ENCODE data around the gene MX2.
"Not testable (repeated sequence)": the region's sequence is repeated elsewhere in the genome, so short reads cannot be mapped to it uniquely, and the experiment has no call there.

Gene MX2

GRCh38 chr21:41419921-41420862 lies 58.4 kb downstream of the MX2 start:
- peak; percentile 40 for DNase-seq

- DNase-seq = not testable (repeated sequence)
Observed at GRCh38 chr21:41420998-41421397, 59.2 kb downstream of the MX2 start.

DNA sequence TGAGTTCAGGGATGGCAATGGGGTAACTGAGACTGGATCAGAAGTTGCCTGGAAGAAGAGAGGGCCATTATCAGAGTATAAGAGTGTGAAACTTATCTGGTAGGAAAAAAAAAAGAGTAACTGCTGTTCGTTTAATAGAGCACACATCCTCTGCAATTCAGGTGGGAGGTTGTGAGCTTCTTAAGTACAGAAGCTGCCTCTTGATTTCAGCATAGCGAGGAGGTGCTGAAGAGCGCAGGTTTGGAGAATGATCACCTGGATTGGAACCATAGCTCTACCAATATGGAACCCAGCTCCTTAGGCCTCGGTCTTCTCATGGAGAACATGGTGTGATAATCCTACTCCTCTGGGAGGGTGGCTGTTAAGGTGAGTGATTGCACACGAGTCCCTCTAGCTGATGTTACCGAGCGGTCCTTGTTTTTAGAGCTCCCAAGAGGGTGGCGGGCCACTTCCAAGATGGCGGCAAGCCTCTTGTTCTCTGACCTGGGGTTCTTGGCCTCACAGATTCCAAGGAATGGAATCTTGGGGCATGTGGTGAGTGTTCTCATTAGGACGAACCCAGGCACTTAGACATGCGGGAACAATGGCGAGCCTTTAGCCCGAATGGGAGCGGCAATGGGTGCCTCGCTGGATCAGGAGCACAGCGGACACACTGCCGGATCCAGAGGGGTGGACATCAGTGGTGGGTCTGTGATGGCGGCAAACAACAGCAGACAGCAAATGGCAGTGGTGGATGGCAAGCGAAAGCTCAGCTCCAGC lies 60.9 kb downstream of the MX2 start:
- no peak for DNase-seq

DNA sequence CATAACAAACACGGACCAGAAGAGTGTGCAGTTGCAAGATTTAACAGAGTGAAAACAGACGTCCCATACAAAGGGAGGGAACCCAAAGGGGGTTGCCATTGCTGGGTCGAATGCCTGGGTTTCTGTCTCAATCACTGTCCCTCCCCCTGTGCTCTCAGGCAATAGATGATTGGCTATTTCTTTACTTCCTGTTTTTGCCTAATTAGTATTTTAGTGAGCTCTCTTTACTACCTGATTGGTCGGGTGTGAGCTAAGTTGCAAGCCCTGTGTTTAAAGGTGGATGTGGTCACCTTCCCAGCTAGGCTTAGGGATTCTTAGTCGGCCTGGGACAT lies 61.4 kb downstream of the MX2 start:
- DNase-seq = not testable (repeated sequence)

DNA sequence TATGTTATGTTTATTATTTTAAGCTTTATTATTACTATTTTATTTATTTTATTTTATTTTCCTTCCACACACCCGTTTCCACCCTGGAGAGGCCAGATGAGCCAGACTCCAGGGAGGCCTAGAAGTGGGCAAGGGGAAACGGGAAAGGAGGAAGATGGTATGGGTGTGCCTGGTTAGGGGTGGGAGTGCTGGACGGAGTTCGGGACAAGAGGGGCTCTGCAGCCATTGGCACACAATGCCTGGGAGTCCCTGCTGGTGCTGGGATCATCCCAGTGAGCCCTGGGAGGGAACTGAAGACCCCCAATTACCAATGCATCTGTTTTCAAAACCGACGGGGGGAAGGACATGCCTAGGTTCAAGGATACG lies 63.7 kb downstream of the MX2 start:
- DNase-seq = no peak

DNA sequence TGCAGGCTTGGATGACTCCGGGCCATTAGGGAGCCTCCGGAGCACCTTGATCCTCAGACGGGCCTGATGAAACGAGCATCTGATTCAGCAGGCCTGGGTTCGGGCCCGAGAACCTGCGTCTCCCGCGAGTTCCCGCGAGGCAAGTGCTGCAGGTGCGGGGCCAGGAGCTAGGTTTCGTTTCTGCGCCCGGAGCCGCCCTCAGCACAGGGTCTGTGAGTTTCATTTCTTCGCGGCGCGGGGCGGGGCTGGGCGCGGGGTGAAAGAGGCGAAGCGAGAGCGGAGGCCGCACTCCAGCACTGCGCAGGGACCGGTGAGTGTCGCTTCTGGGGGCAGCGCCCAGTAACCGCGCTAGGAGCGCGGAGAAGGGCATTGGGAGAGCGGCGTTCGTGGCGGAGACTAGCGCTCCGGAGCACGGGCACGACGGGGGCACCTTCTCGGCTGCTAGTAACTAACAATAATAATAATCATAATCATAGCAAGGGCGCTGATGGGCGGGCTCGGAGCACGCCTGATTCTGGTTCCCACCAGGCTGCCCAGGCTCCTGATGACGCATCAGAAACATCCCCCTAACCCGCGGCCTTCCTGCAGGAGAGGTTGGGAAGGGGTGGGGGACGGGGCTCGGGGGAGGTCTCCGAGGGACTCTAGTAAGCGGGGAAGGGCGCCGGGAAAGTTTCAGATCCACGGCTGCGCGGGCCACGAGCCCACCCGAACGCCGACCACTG lies 64.3 kb downstream of the MX2 start, which contains the start of gene MX1:
Gene MX1, plus strand, starts transcription at position 286 of the 722 bp plus-strand sequence. CDS start 5,832 bp downstream, outside the sequence.
- peak; percentile 82 for DNase-seq

GRCh38 chr21:41426676-41427404 lies 65.0 kb downstream of the MX2 start:
- DNase-seq = no peak

- no peak for DNase-seq
Observed at GRCh38 chr21:41427556-41427955, 65.7 kb downstream of the MX2 start.

- no peak for DNase-seq
Observed at GRCh38 chr21:41428311-41428710, 66.5 kb downstream of the MX2 start.

DNA sequence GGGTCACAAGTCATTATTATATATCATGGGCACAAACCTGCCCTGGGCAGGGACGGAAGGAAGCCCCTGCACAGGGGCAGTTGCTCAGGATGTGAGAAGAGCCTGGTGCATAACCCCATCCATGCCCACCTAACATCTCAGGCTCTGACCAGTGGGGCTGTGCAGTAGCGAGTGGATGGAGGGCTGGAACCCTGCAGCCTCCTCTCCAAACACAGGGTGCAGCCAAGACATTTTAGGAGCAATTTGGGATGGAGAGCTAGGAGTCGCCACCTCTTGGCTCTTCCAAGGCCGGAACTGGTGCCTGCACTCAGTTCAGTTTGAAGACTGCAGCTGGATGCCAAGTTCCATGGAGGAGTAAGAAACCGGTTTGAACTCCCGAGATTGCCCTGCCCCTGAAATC lies 67.0 kb downstream of the MX2 start:
- no peak for DNase-seq

- no peak for DNase-seq
Observed at GRCh38 chr21:41429305-41429704, 67.5 kb downstream of the MX2 start.

DNA sequence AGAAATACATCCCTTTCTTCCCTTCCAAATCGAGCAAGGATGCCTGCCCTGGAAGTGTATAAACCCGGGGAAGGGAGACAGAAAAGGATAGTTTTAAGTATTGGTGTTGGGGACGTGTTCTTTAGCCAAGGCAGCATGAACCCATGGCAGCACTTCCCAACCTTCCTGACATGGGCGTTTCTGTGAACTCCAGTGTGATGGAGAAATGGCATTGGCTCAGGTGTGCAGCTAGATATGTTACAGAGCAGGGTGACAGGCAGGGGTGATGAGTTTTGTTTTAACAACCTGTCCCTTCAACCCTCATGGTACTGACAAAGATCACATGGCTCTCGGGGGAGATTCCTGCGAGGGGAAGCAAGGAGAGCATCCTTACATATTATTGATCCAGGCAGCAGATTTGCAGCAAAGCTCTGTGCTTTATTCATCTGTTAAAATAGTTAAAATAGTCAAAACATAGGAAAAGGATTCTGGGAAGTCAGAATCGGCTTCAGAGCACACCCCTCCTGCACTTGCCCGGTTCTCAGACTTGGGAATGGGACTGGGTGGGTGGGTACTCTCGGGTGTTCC lies 68.2 kb downstream of the MX2 start:
- DNase-seq = no peak

- no peak for DNase-seq
Observed at GRCh38 chr21:41431788-41432548, 70.1 kb downstream of the MX2 start.

DNA sequence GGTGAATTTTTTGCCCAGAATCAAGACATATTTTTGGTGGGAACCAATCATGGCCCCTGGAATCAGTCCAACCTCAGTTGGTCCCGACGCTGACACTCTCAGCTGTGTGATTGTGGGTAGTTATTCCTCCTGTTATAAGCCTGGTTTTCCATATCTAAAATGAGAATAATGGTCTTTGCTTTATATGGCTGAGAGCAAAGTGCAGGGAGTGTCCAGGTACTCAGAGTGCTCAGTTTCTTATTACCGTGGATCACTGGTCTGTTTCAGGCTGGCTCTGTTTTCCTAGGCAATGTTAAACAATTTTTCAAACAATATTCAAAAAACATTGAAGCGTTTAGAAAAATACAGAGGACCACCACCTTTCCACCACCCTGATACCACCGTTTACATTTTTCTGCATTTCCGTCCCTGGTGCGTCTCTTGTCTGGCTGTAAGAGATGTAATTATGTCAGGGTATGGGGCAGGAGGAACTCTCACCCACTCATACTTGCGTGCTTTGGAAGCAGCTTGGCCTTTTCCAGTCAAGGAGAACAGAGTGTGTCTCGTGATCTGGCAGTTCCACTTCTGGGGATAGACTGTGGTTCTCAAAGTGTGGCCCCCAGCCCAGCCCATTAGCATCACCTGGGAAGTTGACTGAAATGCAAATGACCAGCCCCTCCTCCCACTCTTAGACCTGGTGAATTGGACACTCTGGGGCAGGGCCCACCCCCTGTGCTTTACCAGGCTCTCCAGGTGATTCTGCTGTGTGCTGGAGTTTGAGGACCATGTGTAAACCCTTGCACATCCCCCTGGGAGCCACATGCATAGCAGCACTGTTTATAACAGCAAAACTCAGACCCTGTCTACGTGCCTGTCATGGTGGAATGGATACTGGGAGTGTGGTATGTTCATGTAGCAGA lies 71.0 kb downstream of the MX2 start:
- DNase-seq = no peak

GRCh38 chr21:41433566-41433965 lies 71.7 kb downstream of the MX2 start:
- DNase-seq = no peak

GRCh38 chr21:41435706-41436105 lies 73.9 kb downstream of the MX2 start:
- DNase-seq = no peak

DNA sequence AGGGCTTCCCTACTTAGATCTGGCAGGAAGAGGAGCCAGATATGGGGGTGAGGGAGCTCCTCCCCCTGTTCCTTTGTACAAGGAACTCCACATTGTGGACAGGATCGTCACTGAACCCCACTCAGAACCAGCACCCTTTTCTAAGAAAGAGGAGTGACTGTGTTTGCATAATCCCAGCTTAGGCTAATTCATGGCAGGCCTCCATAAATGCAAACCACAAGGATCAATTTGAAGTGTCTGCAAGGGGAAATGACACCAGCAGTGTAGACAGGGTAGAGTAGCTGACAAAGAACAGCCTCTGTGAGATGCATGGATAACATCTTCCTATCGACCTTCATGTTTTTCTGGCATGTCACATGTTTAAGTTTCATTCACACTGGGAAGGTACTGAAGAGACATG lies 75.9 kb downstream of the MX2 start:
- DNase-seq = peak; percentile 22

DNA sequence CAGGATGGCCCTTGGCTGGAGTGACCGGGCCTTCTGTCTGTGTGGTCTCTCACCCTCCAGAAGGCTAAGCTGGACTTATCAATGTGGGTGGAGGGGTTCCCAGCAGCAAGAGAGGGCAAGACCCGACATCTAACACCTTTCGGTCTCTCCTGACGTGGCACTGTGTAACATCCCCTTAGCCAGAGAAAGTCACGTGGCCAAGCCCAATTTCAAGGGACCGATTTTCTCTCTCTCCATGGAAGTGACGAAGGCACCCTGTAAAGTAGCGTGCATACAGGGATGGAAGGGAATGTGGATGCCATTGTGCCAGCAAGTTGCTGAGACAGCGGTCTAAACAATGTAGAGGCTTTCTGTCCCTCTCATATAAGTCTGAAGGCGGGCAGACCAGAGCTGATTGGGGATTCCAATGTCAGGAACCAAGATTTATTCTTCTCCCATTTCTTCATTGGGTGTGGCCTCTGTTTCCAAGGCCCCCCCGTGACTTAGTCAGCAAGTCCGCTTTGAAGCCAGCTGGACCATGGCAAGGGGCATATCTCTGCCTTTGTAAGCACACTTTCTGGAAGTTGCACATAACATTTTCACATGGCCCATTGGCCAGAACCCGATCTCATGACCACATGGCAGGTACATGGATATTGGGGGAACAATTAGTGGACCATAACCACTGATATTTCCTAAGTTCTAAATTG lies 76.7 kb downstream of the MX2 start:
- no peak for DNase-seq

GRCh38 chr21:41439248-41439647 lies 77.4 kb downstream of the MX2 start:
- DNase-seq = no peak

GRCh38 chr21:41441546-41441945 lies 79.7 kb downstream of the MX2 start:
- no peak for DNase-seq
